Psoas muscle (tissue), 8 donors: ENCODE measurements around the gene EVC. TPM values are rescaled to one million over a fixed set of nuclear protein-coding genes. Genes with fewer than 3 reads are reported as not detected.
A peak's percentile ranks its signal among the peaks of the same experiment; 100 is the strongest.
"Not testable (repeated sequence)": the region's sequence is repeated elsewhere in the genome, so short reads cannot be mapped to it uniquely, and the experiment has no call there.

Source experiments
- ATAC-seq, 4 donors: fragments of 200-7000 bp; cut with Tn5 transposase; one replicate each; pipeline ENCODE4 v1.9.1; 2020; ENCODE audit warnings: moderate library complexity in 3 of 4, mild to moderate bottlenecking in 2 of 4
- DNase-seq, 2 donors: peaks; one replicate each; pipeline ENCODE4 v3.0.0-alpha.2; 2020
- H3K27ac ChIP-seq: fragments of 200-600 bp; one replicate; pipeline ENCODE4 v1.8.0; 2022
- H3K27me3 ChIP-seq, 3 donors: fragments of 200-600 bp in 1 of 3; one replicate each; pipeline versions ENCODE4 v1.6.1 to v1.8.0; 2013 to 2022; ENCODE audit warnings: low read length in 2 of 3, mild to moderate bottlenecking in 2 of 3, moderate library complexity in 1 of 3; ENCODE audit not compliant: insufficient read depth in 3 of 3
- H3K36me3 ChIP-seq, 2 donors: fragments of 200-600 bp in 1 of 2; one replicate each; pipeline versions ENCODE4 v1.6.1 to v1.8.0; 2013 to 2022; ENCODE audit warnings: low read depth in 1 of 2, mild to moderate bottlenecking in 1 of 2, moderate library complexity in 1 of 2; ENCODE audit not compliant: insufficient read depth in 1 of 2
- H3K4me1 ChIP-seq: fragments of 200-600 bp; one replicate; pipeline ENCODE4 v1.8.0; 2022
- H3K4me3 ChIP-seq: fragments of 200-600 bp; one replicate; pipeline ENCODE4 v1.8.0; 2022; ENCODE audit warnings: mild to moderate bottlenecking
- H3K9me3 ChIP-seq: fragments of 200-600 bp; one replicate; pipeline ENCODE4 v1.8.0; 2022
- CTCF ChIP-seq: fragments of 200-600 bp; IDR thresholded peaks from one replicate; pipeline ENCODE4 v1.8.0; 2022; ENCODE audit warnings: antibody characterized with exemption
- WGBS, 3 donors: extraction: QIAGEN DNeasy Blood & Tissue Kit; methylation state at CpG; one replicate each; pipeline versions ENCODE4 v1.1.6 to v1.1.7; 2013; 5-methylcytosine and 5-hydroxymethylcytosine counted together
- intact Hi-C, 2 donors: fragments of 100-400 bp; cut with DNase I; formaldehyde crosslinking; loops; one replicate each; pipeline versions ENCODE4 v1.11.0 to v1.14.2; 2022
- polyA plus RNA-seq, 3 donors: library from polyadenylated mRNA; stranded (reverse); fragments of 200-250 nt; gene quantifications; one replicate each; pipeline ENCODE4 v1.2.3, GENCODE V29; 2013
- total RNA-seq, 4 donors: library from RNA; stranded (reverse); fragmentation: NEBNext Ultra II Directional in 2 of 4; extraction: Animal tissue kit (Norgen Biotek cat#: 25700) in 2 of 4; gene quantifications; one replicate each; pipeline versions ENCODE4 v1.2.1 to v1.2.4, GENCODE V29; 2021 to 2023
- donor health status: healthy with polysubstance abuse.
- donor health status: DM: no; HTN: no; CAD: no; lungs with moderate emphysema.
- donor health status: Bipolar disorder and iron deficiency.
- donor health status: healthy.
- donor health status: DM: yes; HTN: yes; CAD: no.
- donor health status: DM: no; HTN: no; CAD: no.
- donor health status: DM: no; HTN: no; CAD: no.
- donor health status: DM: yes; HTN: yes; CAD: no.

EVC gene
- total and polyA plus RNA-seq, 7 donors: 0.56 to 3.8 (median 1.5) TPM

GRCh38 chr4:5810151-5810550 lies 99.2 kb downstream of the EVC start:
- intact Hi-C loops: loop anchor here (5.0 to 10.0 kb wide), 2 partner anchors 758 to 1325 kb away; partner anchors contain the start of gene STK32B (in 1 of the 2)
- Histone ChIP-seq H3K4me3 (no peak overlapping the region), H3K9me3 (peaks cover 6% of the 10 kb centered on the region), H3K27ac (no peak overlapping the region), H3K36me3 (peaks cover 0 to 8% of the 10 kb centered on the region in 2 donors), H3K27me3 (no peaks in the 10 kb centered on the region), H3K4me1 (no peaks in the 10 kb centered on the region)
- no peak for TF ChIP-seq CTCF
- DNase-seq: no peak
- WGBS, 3 donors: 93 to 99% (median 97%) methylated on average over 3 of the region's 3 CpGs
- no peak for ATAC-seq

GRCh38 chr4:5810770-5811430 lies 99.9 kb downstream of the EVC start:
- Histone ChIP-seq H3K27ac (no peak overlapping the region), H3K4me1 (no peaks in the 10 kb centered on the region), H3K36me3 (peaks cover 0 to 8% of the 10 kb centered on the region in 2 donors), H3K4me3 (no peak overlapping the region), H3K9me3 (peaks cover 6% of the 10 kb centered on the region), H3K27me3 (no peaks in the 10 kb centered on the region)
- DNase-seq: no peak
- ATAC-seq: no peak
- 77 to 82% (median 78%) methylated on average over 12 of the region's 12 CpGs for WGBS, 3 donors
- TF ChIP-seq CTCF: no peak
- intact Hi-C loops: loop anchor here (5.0 to 10.0 kb wide), 2 partner anchors 759 to 1326 kb away; partner anchors contain the start of gene STK32B (in 1 of the 2)

- H3K36me3 ChIP-seq, H3K27ac ChIP-seq, H3K27me3 ChIP-seq, H3K4me3 ChIP-seq, H3K4me1 ChIP-seq, ATAC-seq, H3K9me3 ChIP-seq, DNase-seq: not testable (repeated sequence)
- intact Hi-C loops: loop anchor here (5.0 to 10.0 kb wide), 2 partner anchors 760 to 1327 kb away; partner anchors contain the start of gene STK32B (in 1 of the 2)
- 83 to 85% (median 84%) methylated on average over 5 of the region's 5 CpGs for WGBS, 3 donors
Observed at GRCh38 chr4:5812057-5812456, 101.1 kb downstream of the EVC start.

- Histone ChIP-seq H3K27ac (no peak overlapping the region), H3K4me3 (no peak overlapping the region), H3K9me3 (peaks cover 6% of the 10 kb centered on the region), H3K27me3 (no peaks in the 10 kb centered on the region), H3K36me3 (peaks cover 0 to 8% of the 10 kb centered on the region in 2 donors), H3K4me1 (no peaks in the 10 kb centered on the region)
- no peak for DNase-seq
- TF ChIP-seq CTCF: peak; percentile 52
- peak in 1 of 4 donors; percentile 67 for ATAC-seq
- WGBS, 3 donors: 76 to 83% (median 79%) methylated on average over 8 to 9 of the region's 9 CpGs
- intact Hi-C loops: loop anchor here (5.0 to 10.0 kb wide), 2 partner anchors 760 to 1328 kb away; partner anchors contain the start of gene STK32B (in 1 of the 2)
Observed at GRCh38 chr4:5812506-5813229, 101.7 kb downstream of the EVC start.

GRCh38 chr4:5813882-5814255 lies 102.9 kb downstream of the EVC start:
- H3K9me3 ChIP-seq: peaks cover 6% of the 10 kb centered on the region
- DNase-seq (no peak), ATAC-seq (no peak)
- no peak overlapping the region for H3K27ac ChIP-seq
- H3K4me3 ChIP-seq: no peak overlapping the region
- H3K4me1 ChIP-seq: no peaks in the 10 kb centered on the region
- H3K36me3 ChIP-seq: peaks cover 0 to 8% of the 10 kb centered on the region in 2 donors
- H3K27me3 ChIP-seq: no peaks in the 10 kb centered on the region
- intact Hi-C loops: loop anchor here (5.0 to 10.0 kb wide), 2 partner anchors 762 to 1329 kb away; partner anchors contain the start of gene STK32B (in 1 of the 2)
- 85 to 97% (median 93%) methylated on average over 7 of the region's 7 CpGs for WGBS, 3 donors
- no peak for TF ChIP-seq CTCF
